HepG2 (cell line): Measurements from ENCODE around the gene PKNOX2. TPM values are rescaled to one million over a fixed set of nuclear protein-coding genes. Genes with fewer than 3 reads are reported as not detected.

Experiments used
- ATAC-seq: fragments of 200-7000 bp; cut with Tn5 transposase; 3 replicates; pipeline ENCODE4 v1.9.1; 2020; ENCODE audit warnings: mild to moderate bottlenecking, moderate library complexity
- BruUV-seq: library from RNA; stranded (reverse); fragments of 400-500 nt; replicated peaks from 2 replicates; lab custom pipeline; 2021; lab: Mats Ljungman, UMichigan
- CTCF ChIA-PET: fragments of 300-600 bp; formaldehyde crosslinking; extraction: SDS; loops from one replicate; lab custom pipeline; 2021; ENCODE audit warnings: low total read pairs, inconsistent platforms, low intra/inter-chr PET ratio; lab: Yijun Ruan, JAX
- POLR2A ChIA-PET: fragments of 350-600 bp; sonication (Branson Sonifier 250); formaldehyde crosslinking; loops from one replicate; lab custom pipeline; 2020; ENCODE audit warnings: antibody characterized with exemption, inconsistent platforms; lab: Yijun Ruan, JAX
- DNase-seq: peaks from one replicate; pipeline ENCODE4 v3.0.0-alpha.2; 2015; ENCODE audit warnings: low spot score
- FAIRE-seq: peaks from 3 replicates; lab custom pipeline; 2011; peaks lifted over from hg19 to GRCh38; lab: Jason Lieb, UNC
- H2AFZ ChIP-seq: one replicate; pipeline ENCODE4 v1.6.1; 2011; ENCODE audit warnings: low read length, inconsistent platforms
- H3K27ac ChIP-seq: fragments of 300-600 bp; 3 replicates; pipeline ENCODE4 v1.8.0; 2011; ENCODE audit warnings: mixed run types, mild to moderate bottlenecking, mixed read lengths, low read length, inconsistent platforms; ENCODE audit not compliant: insufficient read depth; ENCODE audit errors: extremely low read length
- H3K27me3 ChIP-seq, 2 experiments: fragments of 200-600 bp in 1 of 2; 2 replicates in 1 of 2; 3 replicates in 1 of 2; pipeline versions ENCODE4 v1.6.0 to v1.8.0; 2011; ENCODE audit warnings: low read length in 2 of 2, mild to moderate bottlenecking in 2 of 2, moderate library complexity in 2 of 2, inconsistent platforms in 1 of 2; ENCODE audit not compliant: insufficient read depth in 2 of 2, control insufficient read depth in 1 of 2
- H3K36me3 ChIP-seq, 2 experiments: fragments of 200-600 bp in 1 of 2; replicated peaks in 1 of 2; 2 replicates in 1 of 2; 3 replicates in 1 of 2; pipeline versions ENCODE4 v1.5.1 to v1.8.0; 2011; ENCODE audit warnings: low read length in 2 of 2, inconsistent platforms in 1 of 2; ENCODE audit not compliant: insufficient read depth in 2 of 2, control insufficient read depth in 1 of 2
- H3K4me1 ChIP-seq: 2 replicates; pipeline ENCODE4 v1.5.1; 2012; ENCODE audit warnings: low read length, inconsistent platforms; ENCODE audit not compliant: insufficient read depth
- H3K4me2 ChIP-seq: 2 replicates; pipeline ENCODE4 v1.6.0; 2011; ENCODE audit warnings: low read depth, low read length, inconsistent platforms
- H3K4me3 ChIP-seq, 3 experiments: fragments of 200-600 bp in 1 of 3; sonication (generic), shearing (Covaris generic) in 1 of 3; replicated peaks in 1 of 3; 2 replicates each; pipeline ENCODE4 v1.5.1; 2011 to 2016; ENCODE audit warnings: low read length in 3 of 3, inconsistent platforms in 2 of 3, low read depth in 2 of 3, mild to moderate bottlenecking in 2 of 3, control low read depth in 1 of 3, mixed read lengths in 1 of 3; ENCODE audit not compliant: insufficient read depth in 1 of 3
- H3K79me2 ChIP-seq: one replicate; pipeline ENCODE4 v1.6.1; 2011; ENCODE audit warnings: low read length, inconsistent platforms; ENCODE audit not compliant: insufficient read depth
- H3K9ac ChIP-seq: 2 replicates; pipeline ENCODE4 v1.6.0; 2011; ENCODE audit warnings: mild to moderate bottlenecking, low read depth, low read length, inconsistent platforms; ENCODE audit not compliant: insufficient read depth
- H3K9me3 ChIP-seq: 2 replicates; pipeline ENCODE4 v1.5.1; 2012; ENCODE audit warnings: mild to moderate bottlenecking, low read length
- H4K20me1 ChIP-seq: 2 replicates; pipeline ENCODE4 v1.6.0; 2011; ENCODE audit warnings: inconsistent platforms, mild to moderate bottlenecking, low read length, moderate library complexity; ENCODE audit not compliant: insufficient read depth
- MXD1 ChIP-seq: sonication (generic); formaldehyde crosslinking; IDR thresholded peaks from 2 replicates; pipeline ENCODE4 v1.4.0; 2020; ENCODE audit warnings: mild to moderate bottlenecking, missing genetic modification reagents
- NONO ChIP-seq, 2 experiments: fragments of 450-650 bp in 1 of 2; sonication (generic) in 1 of 2; formaldehyde crosslinking in 1 of 2; IDR thresholded peaks in 1 of 2; conservative IDR thresholded peaks in 1 of 2; 2 replicates each; pipeline versions ENCODE4 v1.6.1 to v1.8.0; 2017 to 2022; ENCODE audit warnings: mild to moderate bottlenecking in 1 of 2, missing genetic modification reagents in 1 of 2, moderate library complexity in 1 of 2
- SALL1 ChIP-seq: sonication (generic); formaldehyde crosslinking; IDR thresholded peaks from 2 replicates; pipeline ENCODE4 v1.8.0; 2022; ENCODE audit warnings: mild to moderate bottlenecking, missing genetic modification reagents
- TARDBP ChIP-seq: sonication (generic); formaldehyde crosslinking; IDR thresholded peaks from 2 replicates; pipeline ENCODE4 v1.8.0; 2022; ENCODE audit warnings: mild to moderate bottlenecking, missing genetic modification reagents
- ZNF337 ChIP-seq: sonication (generic); formaldehyde crosslinking; IDR thresholded peaks from 2 replicates; pipeline ENCODE4 v1.5.1; 2020; ENCODE audit warnings: missing genetic modification reagents, low read depth, mild to moderate bottlenecking, borderline replicate concordance
- ZNF691 ChIP-seq: sonication (generic); formaldehyde crosslinking; IDR thresholded peaks from 2 replicates; pipeline ENCODE4 v1.4.0; 2020; ENCODE audit warnings: missing genetic modification reagents, low read depth, mild to moderate bottlenecking, borderline replicate concordance
- WGBS: methylation state at CpG from one replicate; pipeline ENCODE4 v1.1.6; 2017; ENCODE audit warnings: low lambda C conversion rate; 5-methylcytosine and 5-hydroxymethylcytosine counted together
- in situ Hi-C: cut with HindIII; loops from 2 replicates; pipeline ENCODE4 v1.10.0; 2017; ENCODE audit warnings: low pct_unique_long_range_greater_than_20kb; ENCODE audit not compliant: extremely low pct_ligation_motif_present
- intact Hi-C: fragments of 100-400 bp; cut with micrococcal nuclease; formaldehyde crosslinking; loops from one replicate; pipeline ENCODE4 v1.10.0; 2022; ENCODE audit not compliant: unreplicated experiment
- polyA plus RNA-seq, 8 experiments: library from polyadenylated mRNA; depleted of rRNA in 3 of 8; stranded (reverse) in 7 of 8; unstranded in 1 of 8; fragments of >200 nt; fragmentation: Illumina TruSeq in 4 of 8; extraction: Trizol in 4 of 8; gene quantifications; 2 replicates each; pipeline versions ENCODE4 v1.2.1 to v1.2.3, GENCODE V29; 2011 to 2016; ENCODE audit warnings: low read depth in 4 of 8, missing spikeins in 1 of 8, mixed read lengths in 1 of 8; ENCODE audit not compliant: insufficient read depth in 1 of 8
- total RNA-seq, 5 experiments: library from RNA; depleted of rRNA; stranded (reverse); fragments of >200 nt; fragmentation: Illumina TruSeq; extraction: Trizol; gene quantifications; 2 replicates each; pipeline ENCODE4 v1.2.3, GENCODE V29; 2016; ENCODE audit warnings: low read depth in 1 of 5
- TF ChIP-seq, protein P1 (sequence below): sonication (generic); formaldehyde crosslinking; IDR thresholded peaks from 2 replicates; pipeline ENCODE4 v1.8.0; 2022; ENCODE audit warnings: mild to moderate bottlenecking, missing genetic modification reagents, moderate library complexity

PKNOX2 gene
- total and polyA plus RNA-seq, 2 of the 13 experiments (the other 11 are each of a cell fraction or from before 2014, with no cell fraction given): not detected

DNA sequence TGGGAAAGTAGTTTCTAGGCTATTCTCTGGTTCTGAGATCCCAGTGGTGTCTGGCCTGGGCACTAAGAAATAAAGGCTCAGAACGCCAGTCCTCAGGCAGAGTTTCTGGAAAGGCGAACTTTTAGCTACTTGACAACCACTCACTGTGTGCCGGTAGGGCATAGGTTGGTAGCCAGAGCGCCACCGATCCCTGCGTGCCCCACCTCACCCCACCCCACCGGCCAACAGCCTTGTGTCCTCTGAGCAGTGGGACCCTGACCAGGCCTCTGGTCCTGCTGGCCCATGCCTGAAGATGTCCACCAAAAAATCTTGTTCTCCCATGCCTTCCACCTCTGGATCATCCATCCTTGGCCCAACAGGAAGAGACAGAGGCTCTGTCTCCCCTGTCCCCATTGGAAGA is 213.5 kb downstream of the PKNOX2 start:
- CTCF ChIA-PET: no interaction called here
- Histone ChIP-seq H3K9me3 (no peaks in the 10 kb centered on the region), H3K9ac (no peak overlapping the region), H3K4me1 (no peaks in the 10 kb centered on the region), H3K36me3 (no peaks in the 10 kb centered on the region), H3K27me3 (peaks cover 6 to 68% of the 10 kb centered on the region in 2 experiments; a peak in 4 of 5 replicates), H3K4me3 (no peak overlapping the region)
- intact Hi-C loops (no loop called here), in situ Hi-C loops (no loop called here)
- POLR2A ChIA-PET: no interaction called here
- no peak for FAIRE-seq
- ATAC-seq: no peak
- 37% methylated on average over 7 of the region's 7 CpGs for WGBS
- TF ChIP-seq ZNF337 (CRISPR knock-in tag): no peak
- TF ChIP-seq NONO (IDR thresholded peaks at IDR 0.05): no peak
- no peak for TF ChIP-seq NONO (CRISPR knock-in tag; conservative IDR thresholded peaks at IDR 0.05)
- TF ChIP-seq TARDBP: no peak
- TF ChIP-seq, protein P1, sequence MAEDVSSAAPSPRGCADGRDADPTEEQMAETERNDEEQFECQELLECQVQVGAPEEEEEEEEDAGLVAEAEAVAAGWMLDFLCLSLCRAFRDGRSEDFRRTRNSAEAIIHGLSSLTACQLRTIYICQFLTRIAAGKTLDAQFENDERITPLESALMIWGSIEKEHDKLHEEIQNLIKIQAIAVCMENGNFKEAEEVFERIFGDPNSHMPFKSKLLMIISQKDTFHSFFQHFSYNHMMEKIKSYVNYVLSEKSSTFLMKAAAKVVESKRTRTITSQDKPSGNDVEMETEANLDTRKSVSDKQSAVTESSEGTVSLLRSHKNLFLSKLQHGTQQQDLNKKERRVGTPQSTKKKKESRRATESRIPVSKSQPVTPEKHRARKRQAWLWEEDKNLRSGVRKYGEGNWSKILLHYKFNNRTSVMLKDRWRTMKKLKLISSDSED (CRISPR knock-in tag): no peak
- no peak for TF ChIP-seq MXD1 (CRISPR knock-in tag)
- TF ChIP-seq ZNF691: no peak
- no peak for TF ChIP-seq SALL1 (CRISPR knock-in tag)
- TF ChIP-seq, all 625 proteins: peak for 0
- Histone ChIP-seq H3K4me2 (no peak overlapping the region), H4K20me1 (no peaks in the 10 kb centered on the region), H3K27ac (no peak overlapping the region), H2AFZ (no peak overlapping the region), H3K79me2 (no peaks in the 10 kb centered on the region)
- DNase-seq: no peak
- no TSS peak for BruUV-seq
